Measurements from ENCODE around the gene FAM47B. TPM values are rescaled to one million over a fixed set of nuclear protein-coding genes. Genes with fewer than 3 reads are reported as not detected.

Gene FAM47B
- total RNA-seq (ENCODE audit: low replicate concordance), result not detected in 2 replicates

DNA sequence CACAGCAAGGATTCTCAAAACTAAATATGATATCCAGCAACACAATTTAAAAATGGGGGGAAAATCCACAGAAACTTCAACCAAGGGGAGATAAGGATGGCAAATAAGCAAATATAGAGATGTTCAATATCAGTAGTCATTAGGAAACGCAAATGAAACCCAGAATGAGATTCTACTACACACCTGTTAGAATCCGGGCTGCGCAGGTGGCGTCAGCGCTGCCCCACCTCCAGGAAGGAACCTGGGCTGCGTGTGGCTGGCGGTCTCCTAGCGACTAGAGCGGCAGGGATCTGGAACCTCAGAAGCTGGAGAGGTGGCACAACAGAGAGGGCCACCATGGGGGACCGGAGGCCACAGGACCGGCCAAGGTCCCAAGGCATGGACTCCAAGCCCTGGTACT is at the start of gene FAM47B:
TSS of gene FAM47B (plus strand) at position 301 of the 400 bp plus-strand sequence. CDS start at position 337, 36 bp downstream.

